A549 treated with AZD9567 at 1 μM for 4 hours (cell line): ENCODE data around the gene MTARC1. TPM values are rescaled to one million over a fixed set of nuclear protein-coding genes. Genes with fewer than 3 reads are reported as not detected.

Source experiments
- total RNA-seq: library from RNA; stranded (reverse); fragments of 200-300 nt; extraction: Qiagen RNA extraction; gene quantifications from 5 replicates; pipeline ENCODE4 v1.2.3, GENCODE V29; 2022; ENCODE audit not compliant: insufficient read depth

MTARC1 gene
- total RNA-seq, result 7.6 to 12.2 TPM (median 9.1 TPM) in 5 replicates

GRCh38 chr1:220786337-220787068 is at the start of gene MTARC1:
TSS of gene MTARC1 (plus strand) at chr1:220786913. CDS start at chr1:220786945, 32 bp downstream.

GRCh38 chr1:220748089-220748934 is 38.4 kb upstream of the MTARC1 start, which contains the start of gene MTARC2:
TSS of gene MTARC2 (plus strand) at chr1:220748322. CDS start at chr1:220748532, 210 bp downstream.

Other genes with a start within 250 kb of the MTARC1 start
- 4.3 to 5.7 TPM (median 5.3 TPM) in 5 replicates for gene C1orf115, start 96.5 kb upstream of the MTARC1 start, total RNA-seq
- gene MTARC2, start 38.6 kb upstream of the MTARC1 start, total RNA-seq, result 11.1 to 23.5 TPM (median 12.3 TPM) in 5 replicates
- gene HLX, start 92.5 kb downstream of the MTARC1 start, total RNA-seq, result 1.5 to 3.7 TPM (median 3.3 TPM) in 5 replicates